Subcutaneous adipose tissue (tissue), 4 donors: Measurements from ENCODE around the gene PRKAG2. TPM values are rescaled to one million over a fixed set of nuclear protein-coding genes. Genes with fewer than 3 reads are reported as not detected.

ENCODE experiments used
- CTCF ChIP-seq: fragments of 450-650 bp; IDR thresholded peaks from one replicate; pipeline ENCODE4 v1.5.1; 2016; ENCODE audit warnings: low read depth, mild to moderate bottlenecking, control low read depth, antibody characterized with exemption, moderate library complexity
- total RNA-seq, 4 donors: library from RNA; depleted of rRNA; stranded (reverse); fragments of >200 nt; gene quantifications; one replicate each; pipeline ENCODE4 v1.1.0, GENCODE V29; 2016

Gene PRKAG2
- total RNA-seq, 4 donors from 2014 or later, result 47.1 to 77.6 (median 67.6) TPM

DNA sequence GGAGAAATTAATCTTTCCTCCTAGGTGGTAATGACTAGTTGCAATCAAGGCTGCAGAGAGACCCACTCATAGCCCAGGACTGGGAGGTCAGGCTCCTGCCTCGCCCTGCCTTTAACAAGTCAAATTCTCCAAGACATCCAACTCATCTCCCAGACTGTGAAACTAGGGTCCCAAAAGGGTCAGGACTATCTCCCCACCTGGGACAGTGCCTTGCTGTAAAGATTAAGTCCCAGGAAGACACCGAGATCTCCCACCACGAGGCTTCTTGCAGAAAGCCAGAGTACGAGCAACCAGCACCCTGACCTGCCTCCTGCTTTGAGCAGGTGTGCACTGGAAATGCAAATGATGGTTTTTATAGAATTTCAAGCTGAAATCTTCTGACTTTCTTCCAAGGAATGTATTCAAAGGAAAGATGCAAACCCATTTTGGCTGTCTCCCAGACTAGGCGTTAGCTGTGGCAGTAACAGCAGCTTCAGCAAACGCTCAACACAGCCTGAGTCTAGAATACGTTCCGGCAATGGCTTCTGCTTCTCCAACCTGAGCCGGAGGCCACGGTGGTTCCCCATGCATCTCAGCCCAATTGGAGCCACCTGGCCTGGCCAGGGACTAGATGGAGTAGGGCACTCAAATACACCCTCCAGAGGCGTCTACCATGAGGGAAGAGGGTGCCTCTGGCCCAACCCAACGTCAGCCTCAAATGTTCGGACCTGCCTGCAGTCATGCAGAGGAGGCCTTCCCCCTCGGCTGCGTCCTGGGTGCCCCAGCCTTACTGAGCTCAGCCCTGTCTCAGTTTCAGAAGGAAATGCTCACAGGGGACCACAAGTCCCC, 170.4 kb downstream of the PRKAG2 start:
- TF ChIP-seq CTCF, result no peak

DNA sequence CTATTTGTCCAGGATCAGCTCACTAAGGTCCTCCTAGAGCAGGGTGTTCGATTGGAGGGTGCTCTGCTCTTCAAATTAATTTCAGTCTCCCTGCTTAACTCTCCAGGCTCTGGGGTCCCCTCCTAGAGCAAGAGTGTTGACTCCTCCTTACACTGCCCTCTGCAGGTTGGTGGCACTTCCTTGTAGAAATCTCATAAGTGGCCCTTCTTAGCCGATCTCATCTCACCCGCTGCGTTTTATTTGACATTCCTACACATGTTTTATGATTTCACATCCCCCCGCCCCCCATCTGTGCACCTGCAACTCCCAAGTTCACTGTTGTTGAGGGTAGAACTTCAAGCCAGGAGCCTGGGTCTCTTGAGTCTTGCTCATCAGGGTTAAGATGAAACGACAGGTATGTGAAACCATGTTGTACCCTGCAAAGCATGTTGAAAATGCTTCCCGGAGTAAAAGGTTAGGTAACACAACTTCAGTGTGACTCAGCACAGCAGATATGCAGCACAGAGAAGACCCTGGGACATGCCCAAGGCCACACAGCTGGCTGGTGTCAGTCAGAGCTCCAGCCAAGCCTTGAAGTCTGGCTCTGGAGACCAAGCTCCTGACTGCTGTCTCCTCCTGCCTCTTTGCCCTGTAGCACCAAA, 171.2 kb downstream of the PRKAG2 start:
- TF ChIP-seq CTCF, result no peak

- no peak for TF ChIP-seq CTCF
Observed at GRCh38 chr7:151704960-151705635, 171.8 kb downstream of the PRKAG2 start.

DNA sequence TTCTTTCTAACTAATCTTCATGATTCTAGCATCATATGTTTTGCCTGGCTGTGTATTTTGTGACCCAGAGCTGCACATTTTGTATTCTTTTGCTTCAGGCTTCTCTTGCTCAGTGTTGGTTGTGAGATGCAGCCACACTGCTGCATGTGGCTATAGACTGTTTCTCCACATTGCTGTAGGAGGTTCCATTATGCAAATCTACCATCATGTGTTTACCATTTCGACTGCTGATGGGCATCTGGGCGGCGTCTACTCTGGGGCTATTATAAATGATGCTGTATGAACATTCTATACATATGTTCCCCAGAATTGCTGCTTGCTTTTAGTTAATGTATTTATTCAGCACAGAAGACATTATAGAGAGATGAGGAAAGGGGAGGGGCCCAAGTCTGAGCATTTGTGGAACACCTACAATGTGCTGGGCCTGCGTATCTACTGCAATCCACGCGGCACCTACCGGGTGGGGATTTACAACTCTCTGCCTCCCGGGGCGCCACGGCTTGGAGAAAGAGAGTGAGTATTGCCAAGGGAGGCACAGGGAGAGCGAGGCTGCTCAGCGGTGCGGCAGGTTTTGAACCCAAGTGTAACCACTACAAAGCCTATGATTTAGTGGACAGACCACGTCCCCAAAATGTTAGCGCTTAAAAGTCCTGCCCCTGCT, 172.5 kb downstream of the PRKAG2 start:
- TF ChIP-seq CTCF, result no peak

- no peak for TF ChIP-seq CTCF
Observed at GRCh38 chr7:151702961-151703360, 174.0 kb downstream of the PRKAG2 start.

GRCh38 chr7:151700586-151701165, 176.2 kb downstream of the PRKAG2 start:
- no peak for TF ChIP-seq CTCF

GRCh38 chr7:151699928-151700319, 177.0 kb downstream of the PRKAG2 start:
- no peak for TF ChIP-seq CTCF
